B cell (primary cell): Measurements from ENCODE around the gene PPFIA1. TPM values are rescaled to one million over a fixed set of nuclear protein-coding genes. Genes with fewer than 3 reads are reported as not detected.

Experiments
- ATAC-seq: fragments of 200-7000 bp; cut with Tn5 transposase; one replicate; pipeline ENCODE4 v1.10.0; 2021; ENCODE audit warnings: low read depth, mild to moderate bottlenecking, moderate number of reproducible peaks, moderate library complexity
- CTCF ChIA-PET: fragments of 350-600 bp; sonication (Branson Sonifier 250); formaldehyde crosslinking; loops from one replicate; lab custom pipeline; 2021; ENCODE audit warnings: antibody characterized with exemption, inconsistent platforms; lab: Charles Lee
- POLR2A ChIA-PET: fragments of 350-600 bp; sonication (Branson Sonifier 250); formaldehyde crosslinking; loops from one replicate; lab custom pipeline; 2021; ENCODE audit warnings: antibody characterized with exemption; lab: Charles Lee
- DNase-seq: peaks from one replicate; pipeline ENCODE4 v3.0.0; 2013
- H2AFZ ChIP-seq: 2 replicates; pipeline ENCODE4 v1.6.1; 2012; ENCODE audit warnings: mild to moderate bottlenecking, low read depth, low read length; ENCODE audit not compliant: insufficient read depth, poor library complexity, severe bottlenecking
- H3K27ac ChIP-seq, 2 donors: 1 replicate in 1 of 2; 2 replicates in 1 of 2; pipeline ENCODE4 v1.5.1; 2012 to 2013; ENCODE audit warnings: low read length in 2 of 2, mild to moderate bottlenecking in 2 of 2, moderate library complexity in 1 of 2
- H3K27me3 ChIP-seq, 4 experiments: fragments of 200-600 bp in 1 of 4; sonication (generic) in 1 of 4; replicated peaks in 1 of 4; 1 replicate in 2 of 4; 2 replicates in 2 of 4; pipeline versions ENCODE4 v1.6.1 to v1.7.0; 2013 to 2016; ENCODE audit warnings: low read length in 3 of 4, mild to moderate bottlenecking in 2 of 4, mixed read lengths in 1 of 4, moderate library complexity in 1 of 4; ENCODE audit not compliant: insufficient read depth in 4 of 4, control insufficient read depth in 3 of 4; ENCODE audit errors: control extremely low read depth in 1 of 4
- H3K36me3 ChIP-seq, 2 experiments: replicated peaks in 1 of 2; 1 replicate in 1 of 2; 2 replicates in 1 of 2; pipeline versions ENCODE4 v1.6.1 to v1.7.1; 2013; ENCODE audit warnings: low read length in 1 of 2; ENCODE audit not compliant: insufficient read depth in 2 of 2, control insufficient read depth in 1 of 2; ENCODE audit errors: control extremely low read depth in 1 of 2, extremely low read depth in 1 of 2
- H3K4me1 ChIP-seq, 2 donors: fragments of 200-600 bp in 1 of 2; sonication (generic) in 1 of 2; 1 replicate in 1 of 2; 2 replicates in 1 of 2; pipeline versions ENCODE4 v1.5.1 to v1.6.1; 2013 to 2017; ENCODE audit warnings: low read length in 2 of 2; ENCODE audit not compliant: control insufficient read depth in 2 of 2, insufficient read depth in 2 of 2
- H3K4me2 ChIP-seq: replicated peaks from 2 replicates; pipeline ENCODE3; 2012; ENCODE audit warnings: mild to moderate bottlenecking, low read depth, low read length; ENCODE audit not compliant: poor library complexity, severe bottlenecking
- H3K4me3 ChIP-seq, 5 experiments: fragments of 200-600 bp in 1 of 5; sonication (generic) in 1 of 5; 1 replicate in 3 of 5; 2 replicates in 2 of 5; pipeline versions ENCODE4 v1.5.1 to v1.7.0; 2011 to 2016; ENCODE audit warnings: low read length in 4 of 5, mild to moderate bottlenecking in 4 of 5, low read depth in 2 of 5, control low read depth in 1 of 5, moderate library complexity in 1 of 5; ENCODE audit not compliant: insufficient read depth in 1 of 5; ENCODE audit errors: control extremely low read depth in 1 of 5, extremely low read depth in 1 of 5
- H3K79me2 ChIP-seq: fragments of 200-600 bp; sonication (generic); one replicate; pipeline ENCODE4 v1.6.0; 2016; ENCODE audit warnings: low read length; ENCODE audit not compliant: control insufficient read depth, insufficient read depth
- H3K9ac ChIP-seq: fragments of 200-600 bp; sonication (generic); 2 replicates; pipeline ENCODE4 v1.6.1; 2017; ENCODE audit warnings: mild to moderate bottlenecking, low read length, moderate library complexity
- H3K9me3 ChIP-seq, 3 donors: one replicate each; pipeline versions ENCODE4 v1.6.1 to v1.7.1; 2013; ENCODE audit warnings: low read length in 2 of 3; ENCODE audit not compliant: control insufficient read depth in 2 of 3, insufficient read depth in 1 of 3; ENCODE audit errors: control extremely low read depth in 1 of 3
- H4K20me1 ChIP-seq: 2 replicates; pipeline ENCODE4 v1.6.0; 2012; ENCODE audit warnings: mild to moderate bottlenecking, low read length; ENCODE audit not compliant: insufficient read depth, control insufficient read depth, poor library complexity, severe bottlenecking
- H3K27ac Mint-ChIP-seq: one replicate; pipeline ENCODE4 v1.8.0; 2021; ENCODE audit warnings: mixed read lengths
- H3K27me3 Mint-ChIP-seq: one replicate; pipeline ENCODE4 v1.8.0; 2021; ENCODE audit warnings: mixed read lengths
- H3K4me1 Mint-ChIP-seq: one replicate; pipeline ENCODE4 v1.8.0; 2021; ENCODE audit warnings: mixed read lengths
- H3K4me3 Mint-ChIP-seq: one replicate; pipeline ENCODE4 v1.8.0; 2021; ENCODE audit warnings: mixed read lengths
- H3K9me3 Mint-ChIP-seq: one replicate; pipeline ENCODE4 v1.8.0; 2022; ENCODE audit warnings: mixed read lengths; ENCODE audit not compliant: insufficient read depth
- EZH2 ChIP-seq: IDR thresholded peaks from 2 replicates; pipeline ENCODE4 v1.6.1; 2012; ENCODE audit warnings: borderline replicate concordance, low read depth, mild to moderate bottlenecking, moderate library complexity, low read length; ENCODE audit not compliant: insufficient read depth, poor library complexity, severe bottlenecking
- WGBS: methylation state at CpG from one replicate; pipeline ENCODE4 v1.1.5; 2013; ENCODE audit warnings: missing lambda C conversion rate; ENCODE audit not compliant: insufficient coverage; 5-methylcytosine and 5-hydroxymethylcytosine counted together
- intact Hi-C: fragments of 100-400 bp; cut with micrococcal nuclease; formaldehyde crosslinking; loops from one replicate; pipeline ENCODE4 v1.10.0; 2022
- polyA plus RNA-seq: library from polyadenylated mRNA; depleted of rRNA; stranded (reverse); fragments of >200 nt; gene quantifications from 2 replicates; pipeline ENCODE4 v1.2.3, GENCODE V29; 2012
- total RNA-seq, 2 donors: library from RNA; stranded (reverse); fragments of 120-200 nt in 1 of 2; gene quantifications; 1 replicate in 1 of 2; 2 replicates in 1 of 2; pipeline versions ENCODE4 v1.2.3 to v1.2.4, GENCODE V29; 2013 to 2022
- TF ChIP-seq, protein P1 (sequence below): fragments of 200-600 bp; IDR thresholded peaks from one replicate; pipeline ENCODE4 v1.8.0; 2022; ENCODE audit warnings: antibody characterized with exemption, mild to moderate bottlenecking

Gene PPFIA1
- total and polyA plus RNA-seq, 2 donors (not counting 1 experiment from before 2014, with no cell fraction given): 21.8 to 70.4 TPM

DNA sequence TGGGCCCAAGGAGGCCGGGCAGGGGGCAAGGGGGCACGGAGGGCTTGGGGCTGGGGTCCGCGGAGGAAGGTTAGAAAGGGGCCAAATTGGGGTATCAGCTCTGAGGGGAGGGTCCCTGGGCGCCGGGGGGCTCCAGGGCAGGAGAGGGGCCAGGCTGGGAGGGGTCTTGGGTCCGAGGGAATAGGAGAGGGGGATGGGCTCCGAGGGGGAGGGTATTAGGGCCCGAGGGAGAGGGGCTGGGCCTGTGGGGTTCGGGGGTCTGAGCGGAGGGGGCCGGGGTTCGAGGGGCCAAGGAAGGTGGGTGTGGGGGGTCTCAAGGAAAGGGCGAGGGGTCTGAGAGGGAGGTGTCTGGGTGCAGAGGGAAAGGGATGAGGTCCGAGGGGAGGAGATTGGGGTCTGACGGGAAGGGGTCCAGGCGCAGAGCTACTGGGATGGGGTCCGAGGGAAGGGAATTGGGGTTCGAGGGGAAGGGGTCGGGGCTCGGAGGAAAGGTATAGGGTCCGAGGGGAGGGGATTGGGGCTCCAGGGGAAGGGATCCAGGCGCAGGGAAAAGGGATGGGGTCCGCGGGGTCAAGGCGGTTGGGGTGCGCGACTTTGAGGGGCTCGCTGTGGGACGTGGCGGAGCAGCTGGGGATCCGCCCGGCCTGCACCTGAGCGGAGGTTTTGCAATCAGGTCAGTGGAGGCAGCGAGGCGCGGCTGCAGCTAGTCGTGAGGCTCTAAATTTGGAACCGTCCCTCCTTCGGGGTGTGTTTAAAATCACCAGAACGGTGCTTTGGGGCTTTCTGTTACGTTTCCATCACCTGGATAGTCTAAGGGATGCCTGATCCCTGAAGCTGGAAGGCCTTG is 128.6 kb downstream of the PPFIA1 start:
- POLR2A ChIA-PET: no interaction called here
- Mint-ChIP-seq H3K4me1 (peaks cover 30% of the 10 kb centered on the region), H3K27ac (no peak overlapping the region), H3K9me3 (no peaks in the 10 kb centered on the region), H3K4me3 (peak overlapping the region; percentile 47), H3K27me3 (peaks cover 22% of the 10 kb centered on the region)
- Histone ChIP-seq H3K4me3 (peak overlapping the region in 2 of 5 experiments; percentile 42 to 67), H4K20me1 (peaks cover 19% of the 10 kb centered on the region), H3K79me2 (no peaks in the 10 kb centered on the region), H3K27ac (no peak overlapping the region), H3K27me3 (peaks cover 0 to 57% (median 28%) of the 10 kb centered on the region in 4 experiments), H3K9me3 (peaks cover 0 to 29% (median 0%) of the 10 kb centered on the region in 3 donors), H3K4me1 (peaks cover 33 to 40% of the 10 kb centered on the region in 2 donors), H3K4me2 (peak overlapping the region; percentile 96), H2AFZ (no peak overlapping the region), H3K9ac (peak overlapping the region; percentile 69), H3K36me3 (no peaks in the 10 kb centered on the region)
- ATAC-seq (no peak), DNase-seq (peak; percentile 39)
- TF ChIP-seq, protein P1, sequence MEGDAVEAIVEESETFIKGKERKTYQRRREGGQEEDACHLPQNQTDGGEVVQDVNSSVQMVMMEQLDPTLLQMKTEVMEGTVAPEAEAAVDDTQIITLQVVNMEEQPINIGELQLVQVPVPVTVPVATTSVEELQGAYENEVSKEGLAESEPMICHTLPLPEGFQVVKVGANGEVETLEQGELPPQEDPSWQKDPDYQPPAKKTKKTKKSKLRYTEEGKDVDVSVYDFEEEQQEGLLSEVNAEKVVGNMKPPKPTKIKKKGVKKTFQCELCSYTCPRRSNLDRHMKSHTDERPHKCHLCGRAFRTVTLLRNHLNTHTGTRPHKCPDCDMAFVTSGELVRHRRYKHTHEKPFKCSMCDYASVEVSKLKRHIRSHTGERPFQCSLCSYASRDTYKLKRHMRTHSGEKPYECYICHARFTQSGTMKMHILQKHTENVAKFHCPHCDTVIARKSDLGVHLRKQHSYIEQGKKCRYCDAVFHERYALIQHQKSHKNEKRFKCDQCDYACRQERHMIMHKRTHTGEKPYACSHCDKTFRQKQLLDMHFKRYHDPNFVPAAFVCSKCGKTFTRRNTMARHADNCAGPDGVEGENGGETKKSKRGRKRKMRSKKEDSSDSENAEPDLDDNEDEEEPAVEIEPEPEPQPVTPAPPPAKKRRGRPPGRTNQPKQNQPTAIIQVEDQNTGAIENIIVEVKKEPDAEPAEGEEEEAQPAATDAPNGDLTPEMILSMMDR: no peak
- no peak for TF ChIP-seq EZH2
- CTCF ChIA-PET: no interaction called here
- intact Hi-C loops: no loop called here
- 2% methylated on average over 42 of the region's 42 CpGs for WGBS

DNA sequence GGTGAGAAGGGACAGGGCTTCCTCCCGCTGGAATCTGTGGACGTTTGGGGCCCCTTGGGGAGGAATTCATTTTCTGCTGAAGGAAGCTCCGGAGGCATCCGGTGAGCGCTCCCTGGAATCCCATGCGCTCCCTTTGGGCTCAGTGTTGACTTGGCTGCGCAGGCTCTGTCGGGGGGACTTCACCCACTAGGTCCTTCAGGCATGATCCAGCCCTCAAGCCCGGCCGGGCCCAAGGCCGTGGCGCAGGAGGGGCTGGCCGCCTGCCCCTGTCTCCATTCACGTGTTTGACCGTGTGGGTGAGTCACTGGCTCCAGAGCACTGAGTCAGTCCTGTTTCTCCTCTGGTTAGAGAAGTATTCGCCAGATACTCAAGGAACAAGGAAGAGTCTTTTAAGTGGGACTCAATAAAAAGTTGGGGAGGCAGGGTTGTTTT is 129.2 kb downstream of the PPFIA1 start:
- H3K4me3 ChIP-seq: no peak overlapping the region
- no peak overlapping the region for H3K9ac ChIP-seq
- H3K36me3 ChIP-seq: no peaks in the 10 kb centered on the region
- H3K4me3 Mint-ChIP-seq: peak overlapping the region; percentile 47
- no peak overlapping the region for H2AFZ ChIP-seq
- 53% methylated on average over 15 of the region's 16 CpGs for WGBS
- DNase-seq (no peak), ATAC-seq (no peak)
- peak overlapping the region; percentile 96 for H3K4me2 ChIP-seq
- peaks cover 18% of the 10 kb centered on the region for H3K27me3 Mint-ChIP-seq
- peaks cover 33 to 37% of the 10 kb centered on the region in 2 donors for H3K4me1 ChIP-seq
- no peaks in the 10 kb centered on the region for H3K9me3 Mint-ChIP-seq
- ChIA-PET POLR2A (no interaction called here), CTCF (no interaction called here)
- H3K27ac Mint-ChIP-seq: peak overlapping the region; percentile 15
- H3K27me3 ChIP-seq: peaks cover 0 to 53% (median 24%) of the 10 kb centered on the region in 4 experiments
- H3K9me3 ChIP-seq: peaks cover 0 to 25% (median 0%) of the 10 kb centered on the region in 3 donors
- TF ChIP-seq, protein P1: no peak
- no peak for TF ChIP-seq EZH2
- H3K79me2 ChIP-seq: no peaks in the 10 kb centered on the region
- peaks cover 30% of the 10 kb centered on the region for H3K4me1 Mint-ChIP-seq
- intact Hi-C loops: no loop called here
- H4K20me1 ChIP-seq: peaks cover 19% of the 10 kb centered on the region
- H3K27ac ChIP-seq: no peak overlapping the region
